Umbilical cord (tissue), 2 donors: ENCODE results near the gene SHLD1. TPM values are rescaled to one million over a fixed set of nuclear protein-coding genes. Genes with fewer than 3 reads are reported as not detected.
A peak's percentile ranks its signal among the peaks of the same experiment; 100 is the strongest.
"Not testable (repeated sequence)": the region's sequence is repeated elsewhere in the genome, so short reads cannot be mapped to it uniquely, and the experiment has no call there.

Source experiments
- DNase-seq: peaks from one replicate; pipeline ENCODE4 v3.0.0-alpha.2; 2015; ENCODE audit warnings: low spot score
- total RNA-seq: library from RNA; depleted of rRNA; stranded (reverse); fragments of >200 nt; gene quantifications from one replicate; pipeline ENCODE4 v1.2.3, GENCODE V29; 2014; ENCODE audit warnings: low replicate concordance; ENCODE audit not compliant: insufficient read depth

SHLD1 gene
- total RNA-seq, 1 donor from 2014 or later: 14.7 TPM

- DNase-seq: not testable (repeated sequence)
Observed at GRCh38 chr20:5781367-5781766, 31.2 kb downstream of the SHLD1 start.

DNA sequence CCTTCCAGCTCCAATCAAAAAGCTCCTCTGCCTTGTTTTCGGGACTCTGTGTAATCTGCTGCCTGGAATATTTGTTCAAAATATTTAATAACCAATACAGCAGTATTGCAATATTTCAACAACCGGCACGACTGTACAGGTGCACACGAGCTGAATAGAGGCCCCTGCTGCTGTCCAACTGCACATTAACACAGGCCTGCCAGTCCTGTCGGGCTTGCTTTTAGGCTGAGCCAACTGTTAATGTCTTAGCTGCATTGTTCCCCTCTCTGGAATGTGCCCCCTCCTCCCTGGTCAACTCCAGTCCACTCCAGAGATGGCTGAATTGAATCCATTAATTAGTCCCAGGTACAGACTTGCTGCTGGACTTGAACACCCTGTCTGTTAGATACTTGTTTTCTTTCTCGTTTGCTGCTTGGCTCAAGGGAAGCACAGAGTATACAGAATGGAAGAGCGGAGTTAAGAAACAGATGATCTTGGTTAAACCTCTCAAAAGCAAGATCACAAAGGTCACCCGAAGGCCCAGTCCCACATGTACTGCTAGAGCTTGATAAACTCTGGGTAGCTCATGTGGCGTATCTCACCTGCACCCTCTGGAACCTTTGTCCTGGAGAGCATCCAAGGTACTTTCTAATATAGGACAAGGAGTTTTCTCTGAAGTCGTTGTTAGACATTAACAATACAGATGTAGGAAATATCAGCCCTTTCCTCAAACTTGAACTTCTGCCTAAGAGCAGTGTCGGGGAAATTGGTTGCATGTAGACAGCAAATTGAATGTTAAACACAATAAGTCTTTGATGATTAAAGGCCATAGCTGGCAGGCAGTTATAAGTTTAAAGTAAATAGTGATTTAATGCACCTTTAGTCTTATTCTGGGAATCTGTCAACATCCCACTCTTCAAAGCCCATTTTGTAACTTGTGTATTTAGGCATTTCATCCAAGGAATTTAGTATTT lies 31.9 kb downstream of the SHLD1 start:
- no peak for DNase-seq

DNA sequence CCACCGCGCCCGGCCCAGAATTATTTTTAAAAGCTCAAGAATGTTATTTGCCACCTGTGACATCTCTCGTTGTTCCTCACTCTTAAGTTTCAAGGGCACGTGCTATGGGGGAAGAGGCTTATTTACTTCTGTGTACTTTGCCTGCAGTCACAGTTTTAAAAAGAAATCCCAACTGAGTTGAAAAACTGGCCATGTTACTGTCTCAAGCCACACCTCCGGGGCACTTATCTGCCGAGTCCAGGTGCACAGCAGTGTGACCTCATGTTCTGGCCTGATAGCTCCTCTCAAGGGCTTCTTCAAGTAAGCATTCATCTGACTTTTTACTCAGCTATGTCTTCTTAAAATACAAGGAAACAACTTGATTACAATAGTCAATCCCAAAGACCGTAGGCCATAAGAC lies 34.5 kb downstream of the SHLD1 start:
- DNase-seq: no peak

GRCh38 chr20:5785146-5785545 lies 34.9 kb downstream of the SHLD1 start:
- no peak for DNase-seq

DNA sequence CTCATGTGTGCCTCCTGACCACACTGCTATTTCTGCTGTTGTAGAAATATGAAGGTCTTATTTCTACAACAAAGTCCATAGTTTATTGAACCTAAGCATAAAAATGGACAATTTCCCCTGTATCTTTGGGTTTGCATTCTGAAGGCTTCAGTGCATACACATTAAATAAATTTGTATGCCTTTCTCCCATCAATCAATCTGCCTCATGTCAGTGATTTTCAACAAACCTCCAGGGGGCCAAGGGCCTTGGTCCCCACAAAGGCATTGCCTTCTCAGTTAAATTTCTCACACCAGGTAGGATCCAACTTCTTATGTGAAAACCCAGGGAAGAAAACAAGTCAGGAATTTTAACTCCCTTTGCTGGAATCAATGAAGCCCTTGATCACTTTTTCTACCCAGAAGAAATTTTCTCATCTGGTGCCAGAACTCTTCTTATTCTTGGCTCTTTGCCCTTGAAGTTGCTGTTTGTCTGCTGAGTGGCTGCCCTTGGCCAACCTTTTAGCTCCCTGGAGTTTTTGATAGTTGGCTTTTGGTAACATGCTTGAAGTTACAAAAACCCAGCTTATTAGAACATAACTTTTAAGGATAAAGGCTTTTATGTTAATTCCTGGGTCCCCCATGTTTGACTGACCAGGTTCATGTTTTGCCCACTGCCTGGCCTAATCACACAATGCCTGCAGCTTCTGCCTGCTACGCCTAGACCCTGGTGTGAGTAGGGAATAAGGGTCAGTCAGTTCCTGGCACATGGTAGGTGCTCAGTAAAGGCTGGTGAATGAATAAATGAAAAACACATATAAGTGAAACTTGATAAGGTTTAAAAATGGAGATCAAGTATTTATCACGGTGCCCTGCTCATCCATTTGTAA lies 37.0 kb downstream of the SHLD1 start:
- peak; percentile 89 for DNase-seq

- DNase-seq: peak; percentile 72
Observed at GRCh38 chr20:5787796-5788165, 37.6 kb downstream of the SHLD1 start.

DNA sequence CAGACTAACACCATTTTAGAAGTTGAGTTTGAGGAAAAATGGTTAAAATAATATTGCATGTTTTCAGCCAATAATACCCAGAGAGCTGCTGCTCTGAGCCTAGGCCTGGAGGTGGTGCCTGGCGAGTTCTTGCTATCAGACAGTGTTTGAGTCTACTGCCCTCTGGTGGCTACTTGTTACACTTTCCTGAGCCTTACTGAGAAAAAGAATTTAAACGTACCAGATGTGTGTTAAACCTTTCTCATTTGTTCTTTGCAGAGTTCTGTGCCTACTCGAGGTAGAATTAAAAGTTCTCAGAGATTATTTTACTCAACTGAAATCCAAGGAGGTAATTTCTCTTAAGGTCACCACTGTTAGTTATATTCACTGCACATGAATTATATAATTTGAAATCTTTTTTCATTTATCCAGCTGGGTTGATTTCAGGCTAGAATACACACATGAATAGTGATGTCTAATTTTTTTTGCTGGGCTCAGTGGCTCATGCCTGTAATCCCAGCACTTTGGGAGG lies 38.2 kb downstream of the SHLD1 start:
- peak; percentile 89 for DNase-seq

- no peak for DNase-seq
Observed at GRCh38 chr20:5789827-5790226, 39.6 kb downstream of the SHLD1 start.

GRCh38 chr20:5793916-5794315 lies 43.7 kb downstream of the SHLD1 start:
- no peak for DNase-seq

- DNase-seq: no peak
Observed at GRCh38 chr20:5796331-5797040, 46.3 kb downstream of the SHLD1 start.

- no peak for DNase-seq
Observed at GRCh38 chr20:5797165-5797564, 47.0 kb downstream of the SHLD1 start.

GRCh38 chr20:5797843-5798462 lies 47.8 kb downstream of the SHLD1 start:
- no peak for DNase-seq

DNA sequence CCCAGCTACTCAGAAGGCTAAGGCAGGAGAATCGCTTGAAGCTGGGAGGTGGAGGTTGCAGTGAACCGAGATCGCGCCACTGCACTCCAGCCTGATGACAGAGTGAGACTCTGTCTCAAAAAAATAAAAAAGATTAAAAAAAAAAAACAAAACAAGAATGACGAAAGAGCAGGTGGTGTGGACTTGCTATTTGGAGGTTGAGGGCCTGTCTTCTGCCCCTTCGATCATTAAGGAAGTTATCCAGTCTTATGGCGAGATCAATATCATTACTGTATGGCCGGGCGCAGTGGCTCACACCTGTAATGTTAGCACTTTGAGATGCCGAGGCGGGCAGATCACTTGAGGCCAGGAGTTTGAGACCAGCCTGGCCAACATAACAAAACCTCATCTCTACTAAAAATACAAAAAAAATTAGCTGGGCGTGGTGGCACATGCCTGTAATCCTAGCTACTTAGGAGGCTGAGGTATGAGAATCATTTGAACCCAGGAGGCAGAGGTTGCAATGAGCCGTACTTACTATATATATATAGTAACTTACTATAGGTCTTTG lies 53.6 kb downstream of the SHLD1 start:
- not testable (repeated sequence) for DNase-seq

DNA sequence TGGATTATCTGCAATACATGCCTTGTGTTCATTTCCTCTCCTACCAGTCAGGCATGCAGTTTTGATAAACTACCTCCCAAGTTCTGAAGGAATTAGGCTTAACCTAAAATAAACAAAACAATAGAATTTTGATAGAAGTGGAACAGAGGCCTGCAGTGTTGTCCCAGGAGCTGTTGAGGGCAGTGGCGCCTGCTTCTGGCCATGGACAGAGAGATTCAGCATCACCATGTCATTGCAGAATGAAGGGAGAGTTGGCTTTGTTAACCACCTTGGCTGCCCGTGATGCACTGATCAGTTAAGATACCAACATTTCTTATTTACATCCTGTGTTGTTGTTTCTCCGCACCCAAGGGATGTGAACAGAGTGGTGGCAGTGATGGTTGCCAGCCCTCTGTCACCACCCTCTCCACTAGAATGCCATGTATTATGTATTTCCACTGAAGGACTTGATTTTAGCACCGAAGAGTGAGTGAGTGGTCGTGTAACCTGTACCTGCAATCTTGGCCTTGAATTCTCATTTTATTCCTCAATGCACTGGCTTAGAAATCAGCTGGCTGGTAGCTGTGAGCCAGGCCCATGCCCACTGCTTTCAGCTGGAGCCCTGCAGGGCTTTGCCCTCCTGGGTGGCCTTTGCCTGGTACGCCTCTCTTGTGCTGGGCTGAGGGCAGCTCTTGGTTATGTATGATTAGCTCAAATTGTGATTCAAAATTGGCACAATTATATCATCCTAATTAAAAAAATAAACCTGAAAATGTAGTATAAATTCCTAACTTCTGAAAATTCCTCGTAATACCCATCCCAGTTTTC lies 56.5 kb downstream of the SHLD1 start:
- no peak for DNase-seq

GRCh38 chr20:5807431-5807830 lies 57.2 kb downstream of the SHLD1 start:
- no peak for DNase-seq

DNA sequence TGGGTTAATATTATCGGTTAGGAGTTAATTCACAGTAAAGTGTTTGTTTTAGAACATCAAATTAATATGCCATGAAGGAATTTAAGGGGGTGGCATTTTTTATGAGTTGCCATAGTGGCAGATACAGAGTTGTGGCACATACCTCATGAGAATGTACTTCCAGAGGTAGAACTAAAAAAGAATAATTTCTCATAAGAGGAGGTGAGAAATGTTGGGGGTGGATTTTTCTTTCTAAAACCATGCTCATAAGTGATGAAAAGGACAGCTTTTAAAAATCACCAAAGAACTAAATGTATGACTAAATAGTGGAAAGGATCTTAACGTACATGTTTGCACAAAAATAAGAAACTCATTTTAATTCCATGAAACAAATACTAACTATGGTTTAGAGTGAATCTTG lies 58.7 kb downstream of the SHLD1 start:
- no peak for DNase-seq

DNA sequence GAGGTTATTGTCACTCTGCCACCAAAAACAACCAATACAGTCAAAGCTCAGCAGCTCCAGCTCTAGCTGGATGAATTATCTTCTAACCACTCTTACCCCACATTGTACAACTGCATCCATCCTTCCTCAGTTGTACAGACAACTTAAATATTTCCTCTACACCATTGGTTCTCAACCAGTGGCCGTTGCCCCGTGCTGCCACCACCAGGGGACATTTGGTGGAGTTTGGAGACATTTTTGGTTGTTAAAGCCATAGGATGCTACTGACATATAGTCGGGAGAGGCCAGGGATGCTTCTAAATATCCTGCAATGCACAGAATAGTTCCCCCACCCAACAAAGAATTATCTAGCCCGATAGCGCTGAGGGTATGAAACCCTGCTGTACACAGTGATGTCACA lies 59.3 kb downstream of the SHLD1 start:
- no peak for DNase-seq

GRCh38 chr20:5810800-5811422 lies 60.7 kb downstream of the SHLD1 start:
- DNase-seq: no peak

- no peak for DNase-seq
Observed at GRCh38 chr20:5811746-5812145, 61.5 kb downstream of the SHLD1 start.

GRCh38 chr20:5818346-5818681 lies 68.1 kb downstream of the SHLD1 start:
- no peak for DNase-seq
